HG03432 (cell line): ENCODE measurements around the gene EPB41.
"Not testable (repeated sequence)": the region's sequence is repeated elsewhere in the genome, so short reads cannot be mapped to it uniquely, and the experiment has no call there.

Source experiments
- ATAC-seq: cut with Tn5 transposase; IDR thresholded peaks from one replicate; pipeline ENCODE4 v1.9.1; 2021; ENCODE audit warnings: mild to moderate bottlenecking, moderate library complexity; ENCODE audit not compliant: unreplicated experiment

EPB41 gene

DNA sequence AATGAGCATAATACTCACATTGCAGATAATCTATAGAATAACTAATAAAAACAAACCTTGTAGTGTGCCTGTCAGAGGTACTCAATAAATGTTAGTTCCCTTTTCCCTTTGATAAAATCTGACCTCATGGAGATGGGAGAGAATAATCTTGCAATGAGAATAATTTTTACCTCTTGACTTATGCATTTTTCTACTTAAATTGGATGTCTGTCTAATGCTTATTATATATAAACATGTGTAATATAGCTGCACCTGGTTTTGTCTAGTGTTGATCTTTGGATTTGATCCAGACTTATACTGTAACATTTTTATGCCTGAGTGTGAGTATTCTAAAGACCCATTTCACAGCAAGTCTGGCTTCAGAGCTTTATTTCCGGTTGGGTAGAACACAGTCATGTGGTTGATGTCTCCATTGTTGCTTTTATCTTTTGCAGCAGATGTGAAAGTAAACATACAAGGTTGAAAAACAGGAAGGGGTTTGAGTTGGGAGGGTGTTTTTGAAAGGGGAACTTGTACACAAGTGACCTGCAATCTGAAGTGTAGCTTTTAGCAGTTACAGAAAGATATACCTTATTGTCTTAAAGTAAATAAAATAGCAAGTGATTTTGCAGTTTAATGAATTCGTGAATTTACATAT is 12.4 kb downstream of the EPB41 start:
- ATAC-seq, result peak; percentile 86

DNA sequence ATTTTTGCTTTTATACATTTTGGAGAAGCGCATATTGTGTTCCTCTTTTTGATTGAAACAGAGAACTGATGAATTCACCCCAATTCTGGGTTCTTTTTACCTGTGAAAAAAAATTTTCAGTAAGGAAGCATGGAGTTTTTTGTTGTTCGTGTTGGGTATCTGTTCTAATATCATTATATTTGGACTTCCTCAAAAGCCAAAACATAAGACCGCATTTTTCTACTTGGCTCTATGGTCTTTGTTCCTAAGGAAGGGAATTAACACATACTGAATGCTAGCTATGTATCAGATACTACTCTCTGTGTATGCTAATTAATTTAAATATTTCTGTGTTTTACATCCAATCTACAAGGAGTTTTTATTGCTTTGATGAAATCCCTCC is 12.9 kb downstream of the EPB41 start:
- ATAC-seq, result peak; percentile 12

DNA sequence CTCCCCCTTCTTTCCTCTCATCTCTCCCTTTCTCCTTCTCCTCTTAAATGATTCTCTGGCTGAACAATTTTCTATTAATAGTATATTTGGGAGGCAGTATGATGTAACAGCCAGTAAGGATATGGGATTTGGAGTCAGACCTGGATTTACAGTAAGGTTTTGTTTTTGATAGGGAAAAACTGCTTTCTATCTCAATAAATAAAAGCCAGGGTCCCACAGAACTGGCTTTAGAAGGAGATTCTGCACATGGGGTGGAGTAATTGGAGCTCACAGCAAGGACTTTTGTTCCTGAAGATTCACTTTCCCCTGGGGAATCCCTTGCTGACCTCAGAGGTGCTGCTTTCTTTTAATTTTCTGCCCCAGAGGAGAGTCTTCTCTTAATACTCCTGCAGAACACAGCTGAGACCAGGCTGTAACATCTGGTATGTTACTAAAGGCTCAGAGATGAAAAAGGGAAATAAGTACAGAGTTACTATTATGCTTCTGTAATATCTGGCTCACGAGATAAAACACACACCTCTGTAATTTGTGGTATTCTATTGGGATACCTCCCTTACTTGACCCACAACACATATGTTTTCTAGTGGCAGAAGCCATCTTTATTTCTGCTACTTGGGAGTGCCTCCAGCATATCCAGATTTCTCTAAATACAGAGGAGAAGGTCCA is 13.4 kb downstream of the EPB41 start:
- no peak for ATAC-seq

DNA sequence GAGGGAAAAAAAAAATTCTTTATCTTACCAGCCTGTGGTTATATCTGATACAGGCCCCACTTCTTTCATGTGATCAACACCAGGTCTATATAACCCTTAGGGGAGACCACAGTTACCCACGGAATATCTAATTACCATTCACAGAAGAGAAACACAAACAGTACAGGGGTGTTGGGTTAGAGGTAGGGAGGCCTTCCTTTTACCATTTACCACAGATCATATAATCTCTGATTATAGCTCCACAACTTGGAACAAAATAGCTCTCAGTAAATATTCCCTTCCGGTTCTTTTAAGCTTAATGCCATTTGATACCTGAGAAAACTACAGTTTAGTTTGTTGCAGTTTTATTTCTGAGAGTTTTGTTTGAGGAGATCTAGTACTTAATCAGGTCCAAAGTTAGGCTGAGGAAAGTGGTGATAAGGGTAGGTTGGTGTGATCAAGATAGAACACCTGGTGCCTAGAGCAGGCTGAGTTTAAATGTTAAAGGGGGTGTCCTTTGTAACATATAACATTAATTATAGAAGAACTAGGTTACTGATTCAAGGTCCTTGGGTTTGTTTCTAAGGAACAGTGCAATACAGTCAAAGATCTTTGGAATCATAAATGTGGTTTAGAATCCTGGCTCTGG is 14.1 kb downstream of the EPB41 start:
- no peak for ATAC-seq

DNA sequence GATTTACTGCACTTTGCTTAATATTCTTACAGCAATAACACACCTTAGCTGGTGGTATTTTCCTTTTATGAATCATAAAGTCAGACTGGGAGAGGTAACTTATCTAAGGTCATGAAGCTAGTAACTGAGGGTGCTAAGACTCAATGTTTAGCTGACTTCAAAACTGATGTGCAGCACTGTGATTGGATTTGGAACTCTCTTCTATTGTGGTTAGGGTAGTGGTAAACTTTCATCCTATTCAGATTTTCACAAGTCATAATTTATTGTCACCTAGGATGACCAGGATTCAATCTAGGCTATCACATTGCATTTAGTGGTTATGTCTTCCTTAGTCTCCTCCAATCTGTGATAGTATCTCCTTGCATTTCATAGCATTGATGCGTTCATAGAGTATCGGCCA is 18.9 kb downstream of the EPB41 start:
- ATAC-seq, result no peak

DNA sequence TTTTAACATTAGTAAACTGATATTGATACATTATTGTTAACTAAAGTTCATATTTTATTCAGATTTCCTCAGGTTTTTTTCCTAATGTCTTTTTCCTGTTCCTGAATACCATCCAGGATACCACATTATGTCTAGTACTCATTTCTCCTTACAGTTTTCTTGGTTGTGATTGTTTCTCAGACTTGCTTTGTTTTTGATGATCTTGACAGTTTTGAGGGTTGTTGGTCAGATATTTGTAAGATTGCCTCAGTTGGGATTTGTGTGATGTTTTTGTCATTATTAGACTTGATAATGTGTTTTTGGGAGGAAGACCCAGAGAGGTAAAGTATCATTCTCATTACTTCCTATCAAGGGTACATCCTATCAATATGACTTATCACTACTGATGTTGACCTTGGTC is 19.5 kb downstream of the EPB41 start:
- ATAC-seq, result no peak

DNA sequence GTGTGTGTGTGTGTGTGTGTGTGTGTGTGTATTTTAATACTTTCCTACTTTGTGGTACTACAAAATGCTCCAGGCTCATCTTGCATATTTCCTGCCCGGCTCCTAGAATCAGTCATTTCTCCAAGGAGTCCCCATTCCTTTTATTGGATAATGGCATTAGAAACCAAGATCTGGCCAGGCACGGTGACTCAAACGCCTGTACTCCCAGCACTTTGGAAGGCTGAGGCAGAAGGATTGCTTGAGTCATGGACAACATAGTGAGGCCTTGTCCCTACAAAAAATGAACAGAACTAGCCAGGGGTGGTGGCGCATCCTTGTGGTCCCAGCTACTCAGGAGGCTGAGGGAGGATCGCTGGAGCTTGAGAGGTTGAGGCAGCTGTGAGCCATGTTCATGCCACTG is 20.3 kb downstream of the EPB41 start:
- no peak for ATAC-seq

DNA sequence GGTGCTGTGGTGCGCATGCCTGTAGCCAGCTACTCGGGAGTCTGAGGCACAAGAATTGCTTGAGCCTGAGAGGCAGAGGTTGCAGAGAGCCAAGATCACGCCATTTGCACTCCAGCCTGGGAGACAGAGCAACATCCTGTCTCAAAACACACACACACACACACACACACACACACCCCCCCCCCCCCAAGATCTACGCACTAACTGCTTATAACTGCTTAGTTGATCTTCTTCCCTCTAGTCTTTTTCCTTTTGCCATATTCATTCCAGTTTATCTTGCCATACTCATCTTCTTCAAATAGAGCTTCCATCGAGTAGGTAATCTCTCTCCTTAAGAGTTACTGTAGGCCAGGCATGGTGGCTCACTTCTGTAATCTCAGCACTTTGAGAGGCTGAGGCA is 20.9 kb downstream of the EPB41 start:
- no peak for ATAC-seq

DNA sequence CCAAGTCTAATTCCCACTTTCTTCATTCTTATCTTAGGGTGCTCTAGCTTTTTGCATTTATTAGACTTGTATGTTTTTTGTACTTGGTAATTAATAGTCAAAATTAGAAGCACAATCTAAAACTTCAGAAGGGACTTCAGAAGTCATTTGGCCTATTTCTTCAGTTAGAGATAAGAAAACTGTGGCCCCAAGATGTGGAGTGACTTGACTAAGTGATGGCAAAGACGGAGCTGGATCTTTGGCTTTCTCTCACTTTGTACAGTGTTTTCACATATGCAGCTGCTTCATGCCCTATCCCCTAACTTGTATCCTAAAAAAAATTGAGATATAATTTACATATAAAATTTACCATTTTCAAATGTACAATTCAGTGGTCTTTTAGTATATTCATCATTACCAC is 21.7 kb downstream of the EPB41 start:
- no peak for ATAC-seq

DNA sequence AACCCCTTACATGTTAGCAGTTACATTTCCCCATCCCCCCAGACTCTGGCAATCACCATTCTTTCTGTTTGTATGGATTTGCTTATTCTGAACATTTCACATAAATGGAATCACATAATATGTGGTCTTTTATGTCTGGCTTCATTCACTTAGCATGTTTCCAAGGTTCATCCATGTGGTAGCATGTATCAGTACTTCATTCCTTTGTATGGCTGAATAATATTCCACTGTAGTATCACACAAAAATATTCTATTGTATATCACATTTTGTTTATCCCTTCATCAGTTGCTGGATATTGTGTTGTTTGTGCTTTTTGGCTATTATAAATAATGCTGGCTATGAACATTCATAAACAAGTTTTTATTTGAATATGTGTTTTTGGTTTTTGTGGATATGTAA is 22.2 kb downstream of the EPB41 start:
- ATAC-seq, result no peak

DNA sequence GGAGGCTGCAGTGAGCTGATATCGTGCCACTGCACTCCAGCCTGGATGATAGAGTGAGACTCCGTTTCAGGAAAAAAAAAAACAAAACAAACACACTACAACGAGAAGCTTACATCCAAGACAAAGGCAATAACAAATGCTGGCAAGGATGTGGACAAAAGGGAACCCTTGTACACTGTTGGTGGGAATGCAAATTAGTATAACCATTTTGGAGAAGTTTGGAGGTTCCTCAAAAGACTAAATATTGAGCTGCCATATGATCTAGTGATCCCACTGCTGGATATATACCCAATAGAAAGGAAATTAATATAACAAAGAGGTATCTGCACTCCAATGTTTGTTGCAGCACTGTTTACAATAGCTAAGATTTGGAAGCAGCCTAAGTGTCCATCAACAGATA is 29.2 kb downstream of the EPB41 start:
- not testable (repeated sequence) for ATAC-seq

DNA sequence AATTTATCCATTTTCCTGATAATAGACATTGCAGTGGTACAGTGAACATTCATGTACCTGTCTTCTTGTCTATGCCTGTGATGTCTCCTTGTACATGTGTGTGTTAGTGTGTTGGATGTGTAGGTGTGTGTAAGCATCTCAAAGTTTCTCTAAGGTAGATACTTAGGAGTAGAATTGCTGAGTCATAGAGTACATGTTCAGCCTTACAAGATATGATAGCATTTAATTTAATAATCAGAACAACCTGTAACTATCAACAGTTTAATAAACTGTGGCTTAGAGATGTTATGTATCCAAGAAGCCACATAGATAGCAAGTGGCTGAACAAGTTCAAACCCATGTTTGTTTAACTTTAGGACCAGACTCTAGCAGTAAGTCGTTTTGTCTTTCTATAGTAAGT is 35.6 kb downstream of the EPB41 start:
- ATAC-seq, result no peak

DNA sequence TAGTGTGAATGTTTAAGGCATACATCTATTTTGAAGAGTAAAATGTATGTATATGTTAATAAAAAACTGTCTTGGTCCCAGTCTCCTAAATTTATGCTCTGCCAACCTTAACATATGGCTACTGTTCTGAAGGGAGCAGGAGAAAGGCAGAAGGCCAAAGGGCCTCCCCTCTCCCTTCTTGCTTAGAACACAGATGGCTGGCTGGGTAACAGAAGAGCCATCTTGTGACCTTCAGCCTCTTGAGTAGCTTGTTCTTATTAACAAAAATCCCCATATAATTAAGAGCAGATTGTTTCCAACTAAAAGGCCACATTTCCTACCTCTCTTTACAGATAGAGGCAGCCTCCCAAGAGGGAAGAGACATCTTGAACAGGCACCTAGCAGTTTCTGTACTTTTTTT is 36.1 kb downstream of the EPB41 start:
- ATAC-seq, result no peak

DNA sequence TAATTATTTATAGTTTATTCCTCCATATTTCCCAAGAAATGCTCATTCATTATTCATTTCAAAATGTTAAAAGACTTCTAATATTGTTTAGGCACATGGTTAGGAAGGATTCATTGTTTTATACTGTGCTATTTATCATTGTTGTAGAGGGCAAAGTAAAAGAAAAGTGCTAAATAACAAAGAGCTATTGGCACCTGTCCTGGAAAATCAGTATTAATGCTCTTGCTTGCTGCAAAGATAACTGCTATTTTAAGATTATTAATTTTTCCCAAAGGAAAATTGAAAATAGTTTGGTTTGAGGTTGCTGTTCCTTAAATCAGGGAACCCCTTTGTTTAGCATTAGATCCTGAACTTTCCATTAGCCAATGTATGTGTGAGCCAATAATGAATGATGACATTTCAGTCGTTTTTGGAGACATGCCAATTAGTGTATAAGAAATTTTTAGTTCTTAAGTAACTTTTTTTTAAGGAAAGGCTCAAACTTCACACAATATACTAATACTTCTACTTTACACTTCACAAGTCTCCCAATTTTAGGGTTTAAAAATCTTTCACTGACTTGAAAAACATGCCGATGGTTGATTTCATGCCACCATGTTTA is 39.9 kb downstream of the EPB41 start:
- ATAC-seq, result no peak

DNA sequence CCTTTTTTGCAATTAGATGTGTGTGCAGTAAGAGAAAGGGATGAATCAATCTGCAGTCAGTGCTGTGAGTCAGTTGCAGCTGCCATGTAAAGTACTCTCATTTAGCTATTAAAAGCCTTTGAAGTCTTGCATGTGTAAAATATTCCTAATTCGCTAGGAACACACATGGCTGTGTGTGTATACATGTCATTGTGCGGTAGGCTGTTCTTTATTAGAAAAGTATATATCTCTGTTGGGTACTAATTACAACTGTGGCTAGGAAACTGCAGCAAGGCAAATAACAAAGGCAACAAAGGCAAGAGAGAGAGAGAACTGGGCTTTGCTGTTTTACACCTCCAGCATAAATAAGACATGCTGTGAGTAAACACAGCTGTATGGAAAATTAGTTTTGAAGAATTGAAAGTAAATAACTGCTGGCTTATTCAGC is 41.7 kb downstream of the EPB41 start:
- ATAC-seq, result no peak

DNA sequence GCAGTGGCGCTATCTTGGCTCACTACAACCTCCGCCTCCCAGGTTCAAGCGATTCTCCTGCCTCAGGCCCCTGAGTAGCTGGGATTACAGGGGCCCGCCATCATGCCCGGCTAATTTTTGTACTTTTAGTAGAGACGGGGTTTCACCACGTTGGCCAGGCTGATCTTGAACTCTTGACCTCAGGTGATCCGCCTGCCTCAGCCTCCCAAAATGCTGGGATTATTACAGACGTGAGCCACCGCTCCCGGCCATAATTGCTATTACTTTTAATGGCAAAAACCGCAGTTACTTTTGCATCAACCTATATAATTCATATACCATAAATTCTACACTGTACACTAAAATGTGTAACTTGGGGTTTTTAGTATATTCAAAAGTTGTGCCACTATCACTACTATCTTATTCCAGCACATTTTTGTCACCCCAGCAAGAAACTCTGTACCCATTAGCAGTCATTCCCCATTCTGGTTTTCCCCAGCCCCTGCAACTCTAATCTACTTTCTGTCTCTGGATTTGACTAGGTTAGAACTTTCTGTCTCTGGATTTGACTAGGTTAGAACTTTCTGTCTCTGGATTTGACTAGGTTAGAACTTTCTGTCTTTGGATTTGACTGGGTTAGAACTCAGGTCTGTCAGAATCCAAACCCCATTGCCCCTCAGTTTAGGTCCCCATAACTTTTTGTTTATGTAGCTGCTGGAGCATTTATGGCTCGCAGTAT is 47.9 kb downstream of the EPB41 start:
- ATAC-seq, result not testable (repeated sequence)

DNA sequence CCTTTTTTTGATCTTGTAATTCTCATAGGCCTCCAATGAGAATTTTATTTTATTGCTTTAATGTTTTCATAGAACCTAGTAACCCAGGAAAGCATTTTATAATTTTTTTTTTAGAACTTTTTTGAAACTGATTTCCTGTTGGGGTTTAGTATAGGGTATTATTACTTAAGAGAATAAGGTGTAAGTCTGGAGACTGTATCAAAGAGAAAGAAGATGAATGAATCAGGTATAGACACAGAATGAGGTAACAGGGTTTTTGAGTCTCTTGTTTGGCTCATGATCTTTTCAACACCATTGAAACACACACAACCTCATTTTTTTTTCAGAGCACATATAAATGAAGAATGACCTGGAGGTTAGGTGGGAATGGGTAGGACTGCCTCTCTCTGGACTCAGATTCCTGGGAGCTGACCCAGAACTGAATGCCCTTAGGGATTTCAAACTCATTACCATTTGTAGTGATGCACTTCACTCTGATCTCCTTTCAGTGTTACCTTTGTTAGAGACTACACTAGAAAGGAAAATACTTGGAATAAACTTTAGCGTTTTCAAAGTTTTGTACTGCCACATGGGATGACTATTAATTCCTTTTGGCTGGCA is 51.0 kb downstream of the EPB41 start:
- ATAC-seq, result no peak

DNA sequence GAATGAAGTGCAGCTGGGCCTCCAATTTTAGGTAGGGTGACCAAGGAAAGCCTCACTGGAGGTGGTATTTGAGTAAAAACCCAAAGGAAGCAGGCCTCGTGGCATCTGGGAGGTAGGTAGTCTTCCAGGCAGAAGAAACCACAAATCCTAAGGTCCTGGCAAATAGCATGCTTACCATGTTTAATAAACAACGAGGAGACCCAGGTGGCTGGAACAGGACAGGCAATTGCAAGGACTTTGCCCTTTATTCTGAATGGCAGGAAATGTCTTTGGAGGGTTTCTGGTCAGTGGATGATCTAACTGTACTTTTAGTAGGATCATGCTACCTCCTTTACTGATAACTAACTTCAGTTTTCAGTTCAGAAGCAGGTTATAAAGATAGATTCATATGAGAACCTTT is 52.2 kb downstream of the EPB41 start:
- no peak for ATAC-seq

DNA sequence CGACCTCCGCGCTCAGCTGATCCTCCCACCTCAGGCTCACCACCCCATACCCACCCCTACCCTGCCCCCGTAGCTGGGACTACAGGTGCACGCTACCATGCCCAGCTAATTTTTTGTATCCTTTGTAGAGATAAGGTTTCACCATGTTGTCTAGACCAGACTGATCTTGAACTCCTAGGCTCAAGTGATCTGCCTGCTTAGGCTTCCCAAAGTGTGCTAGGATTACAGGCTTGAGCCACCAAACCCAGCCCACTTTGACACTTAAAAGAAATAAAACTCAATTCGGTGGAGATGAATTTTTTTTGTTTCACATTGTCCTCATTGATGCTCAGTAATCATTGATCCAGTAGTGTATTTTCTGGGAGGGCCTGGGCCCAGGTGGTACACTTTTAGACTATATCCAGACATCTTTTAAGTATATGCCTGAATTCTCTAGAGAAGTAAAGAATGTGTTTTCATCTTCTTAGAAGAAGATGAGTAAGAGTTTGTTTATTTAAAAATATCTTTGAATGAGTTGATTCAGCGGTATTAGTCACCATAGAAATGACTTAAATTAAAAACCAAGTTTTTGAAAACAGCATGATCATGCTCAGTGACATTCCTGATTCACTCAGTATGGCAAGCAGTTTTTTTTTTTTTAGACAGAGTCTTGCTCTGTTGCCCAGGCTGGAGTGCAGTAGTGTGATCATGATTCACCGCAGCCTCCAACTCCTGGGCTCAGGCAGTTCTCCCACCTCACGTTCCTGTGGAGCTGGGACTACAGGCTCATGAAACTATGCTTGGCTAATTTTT is 57.8 kb downstream of the EPB41 start:
- no peak for ATAC-seq
